K562 (cell line): ENCODE data around the gene IL1RL2. TPM values are rescaled to one million over a fixed set of nuclear protein-coding genes. Genes with fewer than 3 reads are reported as not detected.
A peak's percentile ranks its signal among the peaks of the same experiment; 100 is the strongest.

ENCODE experiments used
- EGR1 ChIP-seq: fragments of 450-650 bp; conservative IDR thresholded peaks from 2 replicates; pipeline ENCODE4 v1.6.1; 2017; ENCODE audit warnings: mild to moderate bottlenecking
- ETV5 ChIP-seq: sonication (generic); formaldehyde crosslinking; IDR thresholded peaks from 2 replicates; pipeline ENCODE4 v1.4.0; 2020; ENCODE audit warnings: low read depth, mild to moderate bottlenecking, missing genetic modification reagents
- FOXK1 ChIP-seq: sonication (generic); formaldehyde crosslinking; IDR thresholded peaks from 2 replicates; pipeline ENCODE4 v1.8.0; 2022; ENCODE audit warnings: missing genetic modification reagents, mild to moderate bottlenecking, borderline replicate concordance
- HCFC1 ChIP-seq: IDR thresholded peaks from 2 replicates; pipeline ENCODE4 v1.6.1; 2012; ENCODE audit warnings: low read depth, low read length, improper control_type of control experiment
- HDAC6 ChIP-seq: IDR thresholded peaks from 2 replicates; pipeline ENCODE4 v1.6.1; 2012; ENCODE audit warnings: low read depth, mild to moderate bottlenecking, control low read depth, inconsistent platforms, low read length, moderate library complexity
- JUNB ChIP-seq: fragments of 450-650 bp; formaldehyde crosslinking; conservative IDR thresholded peaks from 2 replicates; pipeline ENCODE4 v1.4.0; 2020; ENCODE audit warnings: mild to moderate bottlenecking
- JUND ChIP-seq, 2 experiments: IDR thresholded peaks; 2 replicates in 1 of 2; 3 replicates in 1 of 2; pipeline ENCODE4 v1.6.1; 2011; ENCODE audit warnings: borderline replicate concordance in 2 of 2, low read depth in 2 of 2, low read length in 2 of 2, improper control_type of control experiment in 1 of 2, missing biosample characterization in 1 of 2, missing genetic modification characterization in 1 of 2, missing genetic modification reagents in 1 of 2
- MIER1 ChIP-seq: fragments of 450-650 bp; IDR thresholded peaks from 2 replicates; pipeline ENCODE4 v1.6.1; 2016; ENCODE audit warnings: antibody characterized with exemption, mild to moderate bottlenecking, low read depth
- NFATC3 ChIP-seq: fragments of 450-650 bp; IDR thresholded peaks from 2 replicates; pipeline ENCODE4 v1.6.1; 2017; ENCODE audit warnings: mild to moderate bottlenecking
- SAP30 ChIP-seq: fragments of 200-600 bp; sonication (generic); IDR thresholded peaks from 2 replicates; pipeline ENCODE4 v1.6.1; 2012; ENCODE audit warnings: borderline replicate concordance, low read depth, mild to moderate bottlenecking, moderate library complexity, low read length, control low read depth, inconsistent platforms; ENCODE audit not compliant: insufficient read depth, poor library complexity, severe bottlenecking
- SLC30A9 ChIP-seq: fragments of 250-450 bp; sonication (Bioruptor Pico); IDR thresholded peaks from 2 replicates; pipeline ENCODE4 v1.8.0; 2022; ENCODE audit warnings: mild to moderate bottlenecking, moderate library complexity
- ZNF316 ChIP-seq: fragments of 450-650 bp; IDR thresholded peaks from 2 replicates; pipeline ENCODE4 v1.6.1; 2016
- ZNF586 ChIP-seq: fragments of 450-650 bp; formaldehyde crosslinking; conservative IDR thresholded peaks from 2 replicates; pipeline ENCODE4 v1.4.0; 2020; ENCODE audit warnings: mild to moderate bottlenecking, moderate library complexity
- polyA plus RNA-seq, 8 experiments: library from polyadenylated mRNA; depleted of rRNA in 4 of 8; stranded (reverse) in 5 of 8; unstranded in 3 of 8; fragments of >200 nt; fragmentation: Nextera tagmentation in 2 of 8; fragmentation: Illumina TruSeq in 1 of 8; extraction: Ambion mirVana in 2 of 8; extraction: Trizol in 1 of 8; gene quantifications; 2 replicates each; pipeline versions ENCODE4 v1.2.1 to v1.2.3, GENCODE V29; 2011 to 2014; ENCODE audit warnings: inconsistent platforms in 1 of 8, missing spikeins in 1 of 8
- total RNA-seq, 7 experiments: library from RNA; depleted of rRNA in 6 of 7; stranded (reverse); fragments of >200 nt in 6 of 7; fragmentation: Illumina TruSeq in 2 of 7; extraction: Trizol in 2 of 7; gene quantifications; 2 replicates each; pipeline versions ENCODE4 v1.2.1 to v1.2.3, GENCODE V29; 2011 to 2021; ENCODE audit warnings: low replicate concordance in 1 of 7
- TF ChIP-seq, protein P1 (sequence below): fragments of 150-350 bp; conservative IDR thresholded peaks from 2 replicates; pipeline ENCODE4 v1.6.1; 2014; ENCODE audit warnings: low read length
- TF ChIP-seq, protein P2 (sequence below): fragments of 450-650 bp; formaldehyde crosslinking; IDR thresholded peaks from 2 replicates; pipeline ENCODE4 v1.4.0; 2022; ENCODE audit warnings: missing genetic modification characterization
- TF ChIP-seq, protein P3 (sequence below): fragments of 250-450 bp; sonication (Bioruptor Pico); IDR thresholded peaks from 2 replicates; pipeline ENCODE4 v1.8.0; 2022; ENCODE audit warnings: moderate library complexity, mild to moderate bottlenecking, inconsistent platforms
- TF ChIP-seq, protein P4 (sequence below), 2 experiments: IDR thresholded peaks; 2 replicates each; pipeline ENCODE4 v1.6.1; 2011; ENCODE audit warnings: borderline replicate concordance in 1 of 2, control low read depth in 1 of 2, low read depth in 1 of 2, low read length in 1 of 2, mild to moderate bottlenecking in 1 of 2, mixed read lengths in 1 of 2, moderate library complexity in 1 of 2; ENCODE audit not compliant: insufficient read depth in 1 of 2, insufficient read length in 1 of 2, poor library complexity in 1 of 2, severe bottlenecking in 1 of 2; ENCODE audit errors: extremely low read depth in 1 of 2
- TF ChIP-seq, protein P5 (sequence below): fragments of 250-450 bp; sonication (Bioruptor Pico); IDR thresholded peaks from 2 replicates; pipeline ENCODE4 v1.4.0; 2020; ENCODE audit warnings: mild to moderate bottlenecking

Gene IL1RL2
- total and polyA plus RNA-seq, 9 of the 15 experiments (the other 6 are each of a cell fraction or from before 2014, with no cell fraction given): not detected

DNA sequence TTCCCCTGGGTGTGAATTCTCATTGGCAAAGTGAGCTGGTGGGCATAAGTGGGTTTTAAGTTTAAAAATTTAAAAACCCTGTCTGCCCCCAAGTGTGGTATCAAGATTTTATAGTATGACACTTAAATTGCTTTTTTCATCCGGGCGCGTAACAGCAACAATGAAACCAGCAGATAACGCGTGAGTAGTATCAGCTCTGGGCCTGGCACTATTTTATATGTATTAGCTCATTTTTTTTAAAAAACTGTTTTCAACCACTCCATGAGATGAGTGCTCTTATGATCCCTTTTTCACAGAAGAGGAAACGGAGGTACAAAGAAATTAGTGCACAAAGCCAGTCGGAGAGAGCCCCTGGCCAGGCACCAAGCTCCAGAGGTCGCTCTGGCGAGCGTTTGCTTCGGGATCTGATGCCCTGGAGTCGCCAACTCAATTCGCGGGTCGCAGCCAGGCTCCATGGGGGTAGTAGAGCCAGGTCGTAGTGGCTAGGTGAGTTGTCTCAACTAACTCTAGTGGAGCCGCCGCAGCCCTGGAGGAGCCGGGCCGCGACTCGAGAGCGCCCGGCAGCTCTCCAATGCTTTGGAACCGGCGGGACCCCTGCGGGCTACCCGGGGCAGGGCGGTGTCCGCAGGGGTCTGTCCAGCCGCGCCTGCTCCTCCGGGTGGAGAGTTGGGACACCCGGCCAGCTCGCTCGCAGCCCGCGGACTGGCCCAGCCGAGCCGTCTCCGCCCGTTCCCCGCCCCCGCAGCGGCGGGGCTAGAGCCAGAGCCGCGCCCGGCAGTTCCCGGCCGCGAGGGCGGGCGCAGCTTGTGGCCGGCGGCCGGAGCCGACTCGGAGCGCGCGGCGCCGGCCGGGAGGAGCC is 44.6 kb upstream of the IL1RL2 start, which contains the start of gene IL1R1 (continued):
- TF ChIP-seq JUND (IDR thresholded peaks at IDR 0.05; ENCODE audit: borderline replicate concordance, low read depth, low read length) (no peak), JUND (tag; IDR thresholded peaks at IDR 0.05; ENCODE audit: borderline replicate concordance, low read depth, low read length) (no peak), SLC30A9 (CRISPR knock-in tag) (no peak), MIER1 (no peak), HCFC1 (no peak), ZNF316 (no peak), ETV5 (CRISPR knock-in tag) (no peak), FOXK1 (CRISPR knock-in tag) (no peak), HDAC6 (no peak), EGR1 (peak; percentile 66; the same call in 1 of the 2 replicates), JUNB (CRISPR knock-in tag) (no peak), NFATC3 (no peak), ZNF586 (CRISPR knock-in tag) (no peak), SAP30 (no peak)
- TF ChIP-seq, protein P1, sequence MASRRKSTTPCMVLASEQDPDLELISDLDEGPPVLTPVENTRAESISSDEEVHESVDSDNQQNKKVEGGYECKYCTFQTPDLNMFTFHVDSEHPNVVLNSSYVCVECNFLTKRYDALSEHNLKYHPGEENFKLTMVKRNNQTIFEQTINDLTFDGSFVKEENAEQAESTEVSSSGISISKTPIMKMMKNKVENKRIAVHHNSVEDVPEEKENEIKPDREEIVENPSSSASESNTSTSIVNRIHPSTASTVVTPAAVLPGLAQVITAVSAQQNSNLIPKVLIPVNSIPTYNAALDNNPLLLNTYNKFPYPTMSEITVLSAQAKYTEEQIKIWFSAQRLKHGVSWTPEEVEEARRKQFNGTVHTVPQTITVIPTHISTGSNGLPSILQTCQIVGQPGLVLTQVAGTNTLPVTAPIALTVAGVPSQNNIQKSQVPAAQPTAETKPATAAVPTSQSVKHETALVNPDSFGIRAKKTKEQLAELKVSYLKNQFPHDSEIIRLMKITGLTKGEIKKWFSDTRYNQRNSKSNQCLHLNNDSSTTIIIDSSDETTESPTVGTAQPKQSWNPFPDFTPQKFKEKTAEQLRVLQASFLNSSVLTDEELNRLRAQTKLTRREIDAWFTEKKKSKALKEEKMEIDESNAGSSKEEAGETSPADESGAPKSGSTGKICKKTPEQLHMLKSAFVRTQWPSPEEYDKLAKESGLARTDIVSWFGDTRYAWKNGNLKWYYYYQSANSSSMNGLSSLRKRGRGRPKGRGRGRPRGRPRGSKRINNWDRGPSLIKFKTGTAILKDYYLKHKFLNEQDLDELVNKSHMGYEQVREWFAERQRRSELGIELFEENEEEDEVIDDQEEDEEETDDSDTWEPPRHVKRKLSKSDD: no peak
- TF ChIP-seq, protein P2, sequence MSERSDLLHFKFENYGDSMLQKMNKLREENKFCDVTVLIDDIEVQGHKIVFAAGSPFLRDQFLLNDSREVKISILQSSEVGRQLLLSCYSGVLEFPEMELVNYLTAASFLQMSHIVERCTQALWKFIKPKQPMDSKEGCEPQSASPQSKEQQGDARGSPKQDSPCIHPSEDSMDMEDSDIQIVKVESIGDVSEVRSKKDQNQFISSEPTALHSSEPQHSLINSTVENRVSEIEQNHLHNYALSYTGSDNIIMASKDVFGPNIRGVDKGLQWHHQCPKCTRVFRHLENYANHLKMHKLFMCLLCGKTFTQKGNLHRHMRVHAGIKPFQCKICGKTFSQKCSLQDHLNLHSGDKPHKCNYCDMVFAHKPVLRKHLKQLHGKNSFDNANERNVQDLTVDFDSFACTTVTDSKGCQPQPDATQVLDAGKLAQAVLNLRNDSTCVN (CRISPR knock-in tag): no peak
- TF ChIP-seq, protein P3, sequence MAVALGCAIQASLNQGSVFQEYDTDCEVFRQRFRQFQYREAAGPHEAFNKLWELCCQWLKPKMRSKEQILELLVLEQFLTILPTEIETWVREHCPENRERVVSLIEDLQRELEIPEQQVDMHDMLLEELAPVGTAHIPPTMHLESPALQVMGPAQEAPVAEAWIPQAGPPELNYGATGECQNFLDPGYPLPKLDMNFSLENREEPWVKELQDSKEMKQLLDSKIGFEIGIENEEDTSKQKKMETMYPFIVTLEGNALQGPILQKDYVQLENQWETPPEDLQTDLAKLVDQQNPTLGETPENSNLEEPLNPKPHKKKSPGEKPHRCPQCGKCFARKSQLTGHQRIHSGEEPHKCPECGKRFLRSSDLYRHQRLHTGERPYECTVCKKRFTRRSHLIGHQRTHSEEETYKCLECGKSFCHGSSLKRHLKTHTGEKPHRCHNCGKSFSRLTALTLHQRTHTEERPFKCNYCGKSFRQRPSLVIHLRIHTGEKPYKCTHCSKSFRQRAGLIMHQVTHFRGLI (CRISPR knock-in tag): no peak
- TF ChIP-seq, protein P4, sequence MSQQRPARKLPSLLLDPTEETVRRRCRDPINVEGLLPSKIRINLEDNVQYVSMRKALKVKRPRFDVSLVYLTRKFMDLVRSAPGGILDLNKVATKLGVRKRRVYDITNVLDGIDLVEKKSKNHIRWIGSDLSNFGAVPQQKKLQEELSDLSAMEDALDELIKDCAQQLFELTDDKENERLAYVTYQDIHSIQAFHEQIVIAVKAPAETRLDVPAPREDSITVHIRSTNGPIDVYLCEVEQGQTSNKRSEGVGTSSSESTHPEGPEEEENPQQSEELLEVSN (IDR thresholded peaks at IDR 0.05; ENCODE audit: borderline replicate concordance in 1 of 2, extremely low read depth in 1 of 2, insufficient read depth in 1 of 2, insufficient read length in 1 of 2, low read depth in 1 of 2, low read length in 1 of 2, poor library complexity in 1 of 2, severe bottlenecking in 1 of 2): peak in 1 of 2 experiments; percentile 74
- TF ChIP-seq, protein P5, sequence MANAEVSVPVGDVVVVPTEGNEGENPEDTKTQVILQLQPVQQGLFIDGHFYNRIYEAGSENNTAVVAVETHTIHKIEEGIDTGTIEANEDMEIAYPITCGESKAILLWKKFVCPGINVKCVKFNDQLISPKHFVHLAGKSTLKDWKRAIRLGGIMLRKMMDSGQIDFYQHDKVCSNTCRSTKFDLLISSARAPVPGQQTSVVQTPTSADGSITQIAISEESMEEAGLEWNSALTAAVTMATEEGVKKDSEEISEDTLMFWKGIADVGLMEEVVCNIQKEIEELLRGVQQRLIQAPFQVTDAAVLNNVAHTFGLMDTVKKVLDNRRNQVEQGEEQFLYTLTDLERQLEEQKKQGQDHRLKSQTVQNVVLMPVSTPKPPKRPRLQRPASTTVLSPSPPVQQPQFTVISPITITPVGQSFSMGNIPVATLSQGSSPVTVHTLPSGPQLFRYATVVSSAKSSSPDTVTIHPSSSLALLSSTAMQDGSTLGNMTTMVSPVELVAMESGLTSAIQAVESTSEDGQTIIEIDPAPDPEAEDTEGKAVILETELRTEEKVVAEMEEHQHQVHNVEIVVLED (CRISPR knock-in tag): no peak
